Measurements from ENCODE around the gene ADK.
A peak's percentile ranks its signal among the peaks of the same experiment; 100 is the strongest.
"Not testable (repeated sequence)": the region's sequence is repeated elsewhere in the genome, so short reads cannot be mapped to it uniquely, and the experiment has no call there.

ADK gene

DNA sequence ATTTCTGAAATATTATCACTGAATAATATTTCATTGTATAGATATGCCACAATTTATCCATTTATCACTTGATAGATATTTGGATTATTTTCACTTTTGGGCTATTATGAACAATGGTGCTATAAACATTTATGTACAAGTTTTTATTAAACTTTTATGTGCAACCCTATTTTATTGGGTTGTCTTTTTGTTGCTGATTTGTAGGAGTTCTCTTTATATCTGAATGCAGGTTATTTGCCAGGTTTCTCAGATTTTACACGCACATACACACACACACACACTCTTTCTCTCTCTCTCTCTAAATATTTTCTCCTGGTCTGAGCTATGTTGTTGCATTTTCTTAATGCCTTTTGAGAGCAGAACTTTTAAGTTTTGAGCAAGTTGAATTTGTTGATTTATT is 36.2 kb downstream of the ADK start:
- DNase-seq = no peak

GRCh38 chr10:74188617-74189016 is 37.6 kb downstream of the ADK start:
- not testable (repeated sequence) for DNase-seq

DNA sequence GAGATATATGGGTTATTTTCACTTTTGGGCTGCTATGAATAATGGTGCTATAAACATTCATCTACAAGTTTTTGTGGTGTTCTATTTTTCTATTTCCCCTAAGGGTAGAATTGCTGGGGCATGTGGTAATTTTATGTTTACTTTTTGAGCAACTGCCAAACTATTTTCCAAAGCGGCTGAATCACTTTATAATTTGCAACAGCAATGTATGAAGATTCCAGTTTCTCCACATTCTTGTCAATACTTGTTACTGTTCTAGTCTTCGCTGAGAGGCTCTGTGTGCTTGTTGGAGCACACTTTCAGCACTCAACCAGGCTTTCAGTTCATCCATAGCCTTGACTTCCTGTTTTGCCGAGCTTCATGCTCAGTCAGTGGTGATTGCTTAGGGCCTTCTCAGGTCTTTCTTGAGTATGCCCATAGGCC is 39.0 kb downstream of the ADK start:
- DNase-seq = peak; percentile 83 to 94

DNA sequence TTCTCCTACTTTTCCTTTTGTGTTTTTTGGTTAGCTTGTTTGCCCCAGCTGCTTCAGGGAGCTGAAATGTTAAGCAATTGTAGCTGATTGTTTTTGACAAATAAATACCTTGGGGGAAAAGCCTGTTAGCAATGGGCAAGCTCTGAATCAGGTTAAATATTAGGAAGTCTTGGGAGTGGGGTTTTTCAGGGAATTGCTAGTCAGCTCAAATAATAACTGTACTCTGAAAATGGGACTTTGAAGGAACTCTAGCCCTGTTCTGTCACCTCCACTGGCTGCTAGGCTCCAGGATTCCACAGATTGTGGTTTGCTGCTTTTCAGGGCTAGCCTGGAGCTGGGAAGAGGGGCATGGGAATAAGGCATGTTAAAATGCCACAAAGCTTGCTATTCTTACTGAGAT is 39.5 kb downstream of the ADK start:
- no peak for DNase-seq

DNA sequence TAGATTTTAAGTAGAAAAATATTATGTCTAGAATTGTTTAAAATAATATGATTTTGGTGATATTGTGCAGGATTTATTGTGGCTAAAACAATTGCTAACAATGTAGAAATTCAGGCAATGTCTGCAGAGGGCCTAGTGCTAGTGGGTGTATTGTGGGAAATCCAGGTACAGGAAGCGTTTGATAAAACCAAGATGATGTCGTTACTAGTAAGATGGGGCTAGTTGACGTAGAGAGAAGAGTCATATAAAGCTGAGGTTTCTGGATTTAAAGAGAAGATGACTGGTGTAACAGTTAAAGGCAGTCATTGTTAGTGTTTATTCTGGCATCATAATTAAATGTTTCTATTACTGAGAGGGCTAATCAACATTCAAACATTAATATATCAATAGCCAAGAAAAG is 43.5 kb downstream of the ADK start:
- DNase-seq = no peak

DNA sequence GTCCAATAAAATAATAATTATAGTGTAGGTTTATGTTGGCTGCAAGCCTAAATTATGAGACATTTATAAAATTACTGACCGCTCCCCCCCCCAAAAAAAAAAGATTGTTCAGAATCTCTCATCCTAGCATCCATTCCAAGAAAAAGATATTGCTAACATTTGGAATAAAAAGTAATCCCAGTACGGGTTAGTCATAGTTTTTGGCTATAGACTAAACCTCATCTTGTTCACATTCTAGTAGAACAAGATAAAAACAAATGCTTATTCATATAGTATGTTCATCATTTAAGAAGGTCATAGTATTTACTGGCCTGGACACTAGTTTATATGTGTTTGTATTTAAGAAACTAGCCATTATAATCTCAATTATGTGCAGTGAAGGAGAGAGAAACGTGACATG is 44.0 kb downstream of the ADK start:
- no peak for DNase-seq

- DNase-seq = no peak
Observed at GRCh38 chr10:74199315-74199714, 48.3 kb downstream of the ADK start.

- DNase-seq = no peak
Observed at GRCh38 chr10:74202356-74202755, 51.3 kb downstream of the ADK start.

DNA sequence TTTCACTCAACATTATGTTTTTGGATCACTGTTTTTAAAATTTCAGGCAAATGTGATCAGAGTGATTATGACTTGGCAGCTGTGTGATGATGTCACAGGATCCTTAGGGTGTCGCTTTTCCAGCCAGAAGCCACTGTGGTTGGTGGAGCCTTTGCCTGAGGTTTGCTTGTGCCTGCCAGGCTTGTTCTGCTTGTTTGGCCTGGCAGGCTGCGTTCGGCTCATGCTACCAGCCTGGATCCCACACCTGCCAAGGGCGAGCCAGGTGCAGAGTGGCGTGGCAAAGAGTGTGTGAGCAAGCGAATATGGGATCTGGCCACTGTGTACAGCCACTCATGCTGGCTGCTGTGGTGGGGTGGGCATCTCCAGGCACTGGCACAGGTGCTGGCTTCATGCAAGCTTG is 55.7 kb downstream of the ADK start:
- DNase-seq = no peak

- no peak for DNase-seq
Observed at GRCh38 chr10:74207691-74208480, 56.9 kb downstream of the ADK start.

- DNase-seq = no peak
Observed at GRCh38 chr10:74208997-74209396, 58.0 kb downstream of the ADK start.

- DNase-seq = no peak
Observed at GRCh38 chr10:74213019-74213418, 62.0 kb downstream of the ADK start.

DNA sequence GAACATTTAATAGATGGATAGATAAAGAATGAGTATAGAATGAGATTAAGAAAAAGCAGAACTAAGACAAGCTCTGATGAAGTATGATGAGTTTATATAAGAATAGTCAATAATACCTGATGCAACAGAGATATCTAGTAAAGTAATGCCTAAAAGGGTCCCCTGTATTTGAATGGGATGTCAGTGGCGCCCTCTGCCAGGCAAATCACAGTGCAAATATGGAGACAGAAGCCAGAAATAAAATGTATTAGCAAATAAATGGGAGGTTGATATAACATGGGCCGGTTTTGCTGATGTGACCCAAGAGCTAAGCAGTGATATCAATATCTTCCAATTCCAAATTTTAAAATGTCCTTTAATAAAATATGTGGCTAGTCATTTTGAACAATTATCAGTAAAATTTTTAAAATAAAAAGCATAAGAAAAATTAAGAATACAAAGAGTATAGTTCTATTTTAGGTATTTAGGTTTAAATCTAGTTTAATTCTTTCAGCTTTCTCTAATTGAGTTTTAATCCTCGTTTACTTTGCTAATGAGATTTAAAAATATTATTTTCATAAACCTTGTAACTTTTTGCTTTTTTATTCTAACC is 62.6 kb downstream of the ADK start:
- peak; percentile 70 to 75 for DNase-seq

GRCh38 chr10:74217110-74217509 is 66.1 kb downstream of the ADK start:
- DNase-seq = not testable (repeated sequence)

GRCh38 chr10:74222467-74222866 is 71.4 kb downstream of the ADK start:
- not testable (repeated sequence) for DNase-seq

- no peak for DNase-seq
Observed at GRCh38 chr10:74223755-74224529, 72.9 kb downstream of the ADK start.

DNA sequence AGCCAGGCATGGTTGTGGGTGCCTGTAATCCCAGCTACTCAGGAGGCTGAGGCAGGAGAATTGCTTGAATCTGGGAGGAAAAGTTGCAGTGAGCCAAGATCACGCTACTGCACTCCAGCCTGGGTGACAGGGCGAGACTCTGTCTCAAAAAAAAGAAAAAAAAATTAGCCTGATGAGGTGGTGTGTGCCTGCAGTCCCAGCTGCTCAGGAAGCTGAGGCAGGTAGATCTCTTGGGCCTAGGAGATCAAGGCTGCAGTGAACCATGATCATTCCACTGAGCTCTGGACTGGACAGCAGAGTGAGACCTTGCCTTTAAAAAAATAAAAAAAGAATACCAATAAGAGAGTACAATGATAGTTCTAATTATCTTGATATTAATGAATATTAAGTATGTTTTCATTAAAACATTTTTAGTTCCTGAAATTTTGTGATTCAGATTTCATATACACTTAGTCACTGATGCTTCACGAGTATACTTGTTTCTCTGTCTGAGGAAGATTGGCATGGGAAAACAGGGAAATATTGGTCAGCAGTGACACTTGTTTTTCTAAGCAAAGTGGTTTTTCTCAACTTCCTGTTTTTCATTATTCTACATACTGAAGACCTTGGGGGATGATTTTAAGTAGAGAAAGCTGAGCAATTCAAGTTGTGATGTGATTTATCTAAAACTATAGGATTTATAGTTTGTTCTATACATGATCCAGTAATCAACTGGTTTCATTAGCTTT is 76.8 kb downstream of the ADK start:
- peak; percentile 58 to 60 for DNase-seq

DNA sequence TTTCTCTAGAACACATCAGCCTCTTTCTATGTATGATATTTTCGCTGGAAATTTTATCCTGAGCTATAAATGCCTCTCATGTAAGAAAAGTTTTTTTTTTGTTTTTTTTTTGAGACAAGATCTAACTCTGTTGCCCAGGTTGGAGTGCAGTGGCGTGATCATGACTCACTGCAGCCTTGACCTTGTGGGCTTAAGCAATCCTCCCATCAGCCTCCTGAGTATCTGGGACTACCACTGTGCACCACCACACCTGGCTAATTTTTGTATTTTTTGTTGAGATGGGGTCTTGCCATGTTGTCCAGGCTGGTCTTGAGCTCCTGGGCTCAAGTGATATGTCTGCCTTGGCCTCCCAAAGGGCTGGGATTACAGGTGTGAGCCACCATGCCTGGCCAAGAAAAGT is 80.4 kb downstream of the ADK start:
- DNase-seq = no peak

DNA sequence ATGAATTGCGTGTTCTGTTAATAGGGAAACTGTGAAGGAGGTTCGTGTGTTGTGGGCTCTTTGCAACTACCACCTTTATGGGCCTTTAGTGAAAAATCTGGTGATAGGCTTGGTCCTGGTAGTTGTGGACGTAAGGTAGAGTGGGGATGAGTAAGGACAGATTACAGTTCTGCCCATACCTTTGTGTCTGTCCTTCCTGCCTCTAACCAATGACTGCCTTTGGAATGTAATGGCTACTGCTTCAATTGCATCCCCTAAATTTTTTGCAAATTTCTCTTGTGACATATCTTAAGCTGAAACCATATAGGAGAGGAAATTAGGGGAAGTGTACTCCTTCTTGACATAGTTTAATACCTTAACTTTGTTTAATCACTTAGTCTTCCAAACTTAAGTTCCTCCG is 82.3 kb downstream of the ADK start:
- DNase-seq = no peak

DNA sequence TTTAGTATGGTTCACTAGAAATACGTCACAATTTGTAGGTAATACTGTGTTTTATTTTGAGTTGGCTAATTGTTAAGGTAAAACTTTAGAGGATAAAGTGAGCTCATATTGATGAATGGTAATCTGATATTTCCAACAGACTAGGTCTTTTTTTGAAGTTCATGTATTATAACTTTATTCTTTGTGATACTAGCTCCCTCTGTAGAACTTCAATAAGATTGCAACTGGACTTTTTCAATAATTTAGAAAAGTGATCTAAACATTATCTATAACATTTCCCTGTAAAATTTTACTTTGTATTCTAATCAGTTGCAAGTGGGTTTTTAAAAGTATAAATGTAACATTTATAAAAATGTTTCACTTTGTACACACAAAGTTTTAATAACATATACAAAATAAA is 83.5 kb downstream of the ADK start:
- peak; percentile 47 to 68 for DNase-seq

DNA sequence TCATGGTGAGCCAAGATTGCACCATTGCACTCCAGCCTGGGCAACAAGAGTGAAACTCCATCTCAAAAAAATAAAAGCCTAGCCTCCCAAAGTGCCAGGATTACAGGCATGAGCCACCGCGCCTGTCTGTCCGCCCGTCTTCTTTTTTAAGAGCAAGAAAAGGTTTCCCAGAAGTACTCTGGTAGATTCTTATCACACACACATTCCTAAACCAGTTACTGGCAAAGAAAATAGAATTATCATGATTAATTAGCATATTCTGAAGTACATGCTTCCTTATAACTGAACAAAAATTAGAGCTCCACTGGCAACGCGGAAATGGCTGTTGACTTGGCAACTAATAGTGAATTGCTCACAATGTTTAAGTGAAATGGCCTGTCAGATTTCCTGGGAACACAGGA is 87.0 kb downstream of the ADK start:
- no peak for DNase-seq

GRCh38 chr10:74238516-74238915 is 87.5 kb downstream of the ADK start:
- no peak for DNase-seq

DNA sequence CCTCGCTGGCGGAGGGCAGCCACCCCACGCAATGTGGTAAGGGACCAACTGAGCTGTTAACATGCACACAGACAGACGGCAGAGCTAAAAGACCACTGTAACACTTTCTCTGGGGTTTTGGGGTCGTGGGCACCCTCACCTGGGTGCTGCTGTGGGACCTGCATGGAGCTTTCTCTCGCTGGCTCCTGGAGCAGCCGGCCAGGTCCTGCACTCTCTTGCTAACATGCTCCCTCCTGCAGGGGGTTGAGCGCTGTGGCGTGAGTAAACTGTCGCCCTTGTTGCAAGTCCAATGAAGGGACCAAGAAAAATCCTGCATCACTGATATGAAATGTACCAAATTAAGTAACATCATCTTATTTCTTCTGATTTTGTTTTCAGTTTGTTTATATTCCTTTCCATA is 92.0 kb downstream of the ADK start:
- DNase-seq = no peak

Measured in Kasumi-1 (cell line).